IPS DF 6.9 (cell line): ENCODE data around the gene ADAMTSL3.

Source experiments
- DNase-seq: peaks from one replicate; pipeline ENCODE4 v3.0.0-alpha.2; 2013; ENCODE audit warnings: low read depth, low spot score
- H3K27ac ChIP-seq: one replicate; pipeline ENCODE4 v1.5.1; 2013; ENCODE audit warnings: low read length, control low read depth
- H3K27me3 ChIP-seq: 2 replicates; pipeline ENCODE4 v1.6.1; 2013; ENCODE audit warnings: mild to moderate bottlenecking, low read length; ENCODE audit not compliant: control insufficient read depth, insufficient read depth
- H3K36me3 ChIP-seq: 2 replicates; pipeline ENCODE4 v1.6.1; 2013; ENCODE audit warnings: low read length; ENCODE audit not compliant: control insufficient read depth, insufficient read depth
- H3K4me1 ChIP-seq: 2 replicates; pipeline ENCODE4 v1.6.1; 2013; ENCODE audit warnings: low read length; ENCODE audit not compliant: control insufficient read depth, insufficient read depth
- H3K4me3 ChIP-seq: 2 replicates; pipeline ENCODE4 v1.5.1; 2013; ENCODE audit warnings: mild to moderate bottlenecking, low read length
- H3K9me3 ChIP-seq: 2 replicates; pipeline ENCODE4 v1.6.1; 2013; ENCODE audit warnings: low read length, inconsistent platforms; ENCODE audit not compliant: control insufficient read depth, insufficient read depth
- WGBS: extraction: QIAGEN DNeasy Blood & Tissue Kit; methylation state at CpG from one replicate; pipeline ENCODE4 v1.1.7; 2013; ENCODE audit warnings: mixed read lengths, missing lambda C conversion rate; ENCODE audit not compliant: insufficient read length, insufficient coverage; 5-methylcytosine and 5-hydroxymethylcytosine counted together

ADAMTSL3 gene

GRCh38 chr15:84006421-84006820, 352.5 kb downstream of the ADAMTSL3 start:
- WGBS: no CpG with 5 or more reads among the region's 4 CpGs

GRCh38 chr15:84009616-84010015, 355.7 kb downstream of the ADAMTSL3 start:
- Histone ChIP-seq H3K36me3 (no peaks in the 10 kb centered on the region), H3K4me1 (no peaks in the 10 kb centered on the region), H3K9me3 (no peaks in the 10 kb centered on the region), H3K4me3 (no peak overlapping the region), H3K27me3 (no peaks in the 10 kb centered on the region), H3K27ac (no peak overlapping the region)
- WGBS: no CpG with 5 or more reads among the region's 7 CpGs
- DNase-seq: no peak

More at GRCh38 chr15:84006421-84006820, 352.5 kb downstream of the ADAMTSL3 start:
- no peak overlapping the region for H3K4me3 ChIP-seq
- H3K27me3 ChIP-seq: no peaks in the 10 kb centered on the region
- no peaks in the 10 kb centered on the region for H3K36me3 ChIP-seq
- no peaks in the 10 kb centered on the region for H3K9me3 ChIP-seq
- no peak overlapping the region for H3K27ac ChIP-seq
- H3K4me1 ChIP-seq: no peaks in the 10 kb centered on the region
- no peak for DNase-seq

- no peak overlapping the region for H3K27ac ChIP-seq
- no peak for DNase-seq
- WGBS: no CpG with 5 or more reads among the region's 1 CpG
- no peaks in the 10 kb centered on the region for H3K27me3 ChIP-seq
- no peaks in the 10 kb centered on the region for H3K36me3 ChIP-seq
- H3K4me1 ChIP-seq: no peaks in the 10 kb centered on the region
- no peak overlapping the region for H3K4me3 ChIP-seq
- H3K9me3 ChIP-seq: no peaks in the 10 kb centered on the region
These were observed 356.3 kb downstream of the ADAMTSL3 start for GRCh38 chr15:84010246-84010645.

GRCh38 chr15:84016371-84016770, 362.4 kb downstream of the ADAMTSL3 start:
- WGBS: no CpG with 5 or more reads among the region's 3 CpGs
- Histone ChIP-seq H3K4me1 (no peaks in the 10 kb centered on the region), H3K36me3 (no peaks in the 10 kb centered on the region), H3K27ac (no peak overlapping the region), H3K9me3 (no peaks in the 10 kb centered on the region), H3K27me3 (no peaks in the 10 kb centered on the region), H3K4me3 (no peak overlapping the region)
- DNase-seq: no peak

- H3K36me3 ChIP-seq: no peaks in the 10 kb centered on the region
- H3K4me1 ChIP-seq: no peaks in the 10 kb centered on the region
- H3K27ac ChIP-seq: no peak overlapping the region
- no peaks in the 10 kb centered on the region for H3K9me3 ChIP-seq
- no peak for DNase-seq
- WGBS: no CpG with 5 or more reads among the region's 1 CpG
- no peak overlapping the region for H3K4me3 ChIP-seq
- no peaks in the 10 kb centered on the region for H3K27me3 ChIP-seq
These were observed 368.6 kb downstream of the ADAMTSL3 start for GRCh38 chr15:84022516-84022915.

- no peaks in the 10 kb centered on the region for H3K4me1 ChIP-seq
- no peaks in the 10 kb centered on the region for H3K27me3 ChIP-seq
- H3K27ac ChIP-seq: no peak overlapping the region
- no CpG with 5 or more reads among the region's 11 CpGs for WGBS
- H3K4me3 ChIP-seq: no peak overlapping the region
- no peaks in the 10 kb centered on the region for H3K9me3 ChIP-seq
- DNase-seq: peak; percentile 33
- H3K36me3 ChIP-seq: no peaks in the 10 kb centered on the region
These were observed 369.7 kb downstream of the ADAMTSL3 start for GRCh38 chr15:84023636-84024035.

- Histone ChIP-seq H3K4me1 (no peaks in the 10 kb centered on the region), H3K4me3 (no peak overlapping the region), H3K36me3 (no peaks in the 10 kb centered on the region), H3K27ac (no peak overlapping the region), H3K9me3 (no peaks in the 10 kb centered on the region), H3K27me3 (no peaks in the 10 kb centered on the region; the same call in 1 of the 2 replicates)
- no CpG with 5 or more reads among the region's 3 CpGs for WGBS
- no peak for DNase-seq
These were observed 380.1 kb downstream of the ADAMTSL3 start for GRCh38 chr15:84033793-84034553.

- Histone ChIP-seq H3K4me1 (no peaks in the 10 kb centered on the region), H3K27ac (no peak overlapping the region), H3K36me3 (no peaks in the 10 kb centered on the region), H3K9me3 (no peaks in the 10 kb centered on the region), H3K4me3 (no peak overlapping the region), H3K27me3 (no peaks in the 10 kb centered on the region; the same call in 1 of the 2 replicates)
- WGBS: no CpG with 5 or more reads among the region's 3 CpGs
- peak; percentile 63 for DNase-seq
These were observed 380.9 kb downstream of the ADAMTSL3 start for GRCh38 chr15:84034578-84035398.

- H3K27ac ChIP-seq: no peak overlapping the region
- H3K4me1 ChIP-seq: no peaks in the 10 kb centered on the region
- H3K9me3 ChIP-seq: no peaks in the 10 kb centered on the region
- no peaks in the 10 kb centered on the region; the same call in 1 of the 2 replicates for H3K27me3 ChIP-seq
- H3K36me3 ChIP-seq: no peaks in the 10 kb centered on the region
- H3K4me3 ChIP-seq: no peak overlapping the region
- DNase-seq: peak; percentile 18
- WGBS: no CpG with 5 or more reads among the region's 2 CpGs
These were observed 381.5 kb downstream of the ADAMTSL3 start for GRCh38 chr15:84035399-84035766.

- no peak for DNase-seq
- no peak overlapping the region for H3K4me3 ChIP-seq
- H3K4me1 ChIP-seq: no peaks in the 10 kb centered on the region
- no peaks in the 10 kb centered on the region; the same call in 1 of the 2 replicates for H3K27me3 ChIP-seq
- no peak overlapping the region for H3K27ac ChIP-seq
- no peaks in the 10 kb centered on the region for H3K36me3 ChIP-seq
- no peaks in the 10 kb centered on the region for H3K9me3 ChIP-seq
These were observed 383.4 kb downstream of the ADAMTSL3 start for GRCh38 chr15:84037301-84037700.
